ENCODE results near the gene DOCK4.

- TF ChIP-seq ELF4 (IDR thresholded peaks at IDR 0.05) (no peak), FOXK2 (IDR thresholded peaks at IDR 0.05) (no peak), BHLHE40 (IDR thresholded peaks at IDR 0.05; ENCODE audit: borderline replicate concordance) (no peak), HDGF (IDR thresholded peaks at IDR 0.05; ENCODE audit: borderline replicate concordance) (no peak), FOXM1 (IDR thresholded peaks at IDR 0.05; ENCODE audit: borderline replicate concordance) (no peak), SP1 (IDR thresholded peaks at IDR 0.05) (no peak)
Observed at GRCh38 chr7:112143136-112143535, 63.1 kb downstream of the DOCK4 start.
